ENCODE data around the gene LACRT. TPM values are rescaled to one million over a fixed set of nuclear protein-coding genes. Genes with fewer than 3 reads are reported as not detected.

LACRT gene
- total RNA-seq, 2 donors from 2014 or later = not detected

GRCh38 chr12:54628186-54628846, 6.4 kb downstream of the LACRT start:
- no peak for ATAC-seq (ENCODE audit: insufficient number of reproducible peaks, low FRiP score, low read depth)
- no peak for DNase-seq (ENCODE audit: low spot score)
- Histone ChIP-seq H3K27me3 (replicated peaks; ENCODE audit: insufficient read depth) (no peaks in the 10 kb centered on the region), H3K36me3 (no peaks in the 10 kb centered on the region), H3K4me1 (ENCODE audit: control insufficient read depth in 1 of 2, low read depth in 2 of 2) (no peaks in the 10 kb centered on the region), H3K9me3 (no peaks in the 10 kb centered on the region), H3K27ac (no peak overlapping the region), H3K4me3 (no peak overlapping the region)
- TF ChIP-seq CTCF (IDR thresholded peaks at IDR 0.05) = no peak

DNA sequence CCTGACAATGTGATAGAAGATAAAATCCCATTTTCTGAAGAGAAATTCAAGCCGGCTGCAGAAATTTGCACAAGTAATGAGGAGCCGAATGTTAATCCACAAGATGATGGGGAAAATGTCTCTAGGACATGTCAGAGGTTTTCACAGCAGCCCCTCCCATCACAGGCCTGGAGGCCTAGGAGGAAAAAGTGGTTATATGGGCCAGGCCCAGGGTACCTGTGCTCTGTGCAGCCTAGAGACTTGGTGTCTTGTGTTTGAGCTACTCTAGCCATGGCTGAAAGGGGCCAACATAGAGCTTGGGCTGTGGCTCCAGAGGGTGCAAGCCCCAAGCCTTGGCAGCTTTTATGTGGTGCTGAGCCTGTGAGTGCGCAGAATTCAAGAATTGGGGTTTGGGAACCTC, 7.4 kb downstream of the LACRT start:
- no peaks in the 10 kb centered on the region for H3K9me3 ChIP-seq
- no peak overlapping the region for H3K4me3 ChIP-seq
- ATAC-seq (ENCODE audit: insufficient number of reproducible peaks, low FRiP score, low read depth) (no peak), DNase-seq (ENCODE audit: low spot score) (no peak)
- H3K27ac ChIP-seq = no peak overlapping the region
- no peaks in the 10 kb centered on the region for H3K36me3 ChIP-seq
- TF ChIP-seq CTCF (IDR thresholded peaks at IDR 0.05) = no peak
- no peaks in the 10 kb centered on the region for H3K27me3 ChIP-seq (replicated peaks; ENCODE audit: insufficient read depth)
- H3K4me1 ChIP-seq (ENCODE audit: control insufficient read depth in 1 of 2, low read depth in 2 of 2) = no peaks in the 10 kb centered on the region

GRCh38 chr12:54625598-54625997, 9.1 kb downstream of the LACRT start:
- no peak for DNase-seq (ENCODE audit: low spot score)
- Histone ChIP-seq H3K9me3 (no peaks in the 10 kb centered on the region), H3K36me3 (no peaks in the 10 kb centered on the region), H3K4me3 (no peak overlapping the region), H3K27me3 (replicated peaks; ENCODE audit: insufficient read depth) (no peaks in the 10 kb centered on the region), H3K27ac (no peak overlapping the region), H3K4me1 (ENCODE audit: control insufficient read depth in 1 of 2, low read depth in 2 of 2) (no peaks in the 10 kb centered on the region)
- ATAC-seq (ENCODE audit: insufficient number of reproducible peaks, low FRiP score, low read depth) = no peak
- TF ChIP-seq CTCF (IDR thresholded peaks at IDR 0.05) = no peak

DNA sequence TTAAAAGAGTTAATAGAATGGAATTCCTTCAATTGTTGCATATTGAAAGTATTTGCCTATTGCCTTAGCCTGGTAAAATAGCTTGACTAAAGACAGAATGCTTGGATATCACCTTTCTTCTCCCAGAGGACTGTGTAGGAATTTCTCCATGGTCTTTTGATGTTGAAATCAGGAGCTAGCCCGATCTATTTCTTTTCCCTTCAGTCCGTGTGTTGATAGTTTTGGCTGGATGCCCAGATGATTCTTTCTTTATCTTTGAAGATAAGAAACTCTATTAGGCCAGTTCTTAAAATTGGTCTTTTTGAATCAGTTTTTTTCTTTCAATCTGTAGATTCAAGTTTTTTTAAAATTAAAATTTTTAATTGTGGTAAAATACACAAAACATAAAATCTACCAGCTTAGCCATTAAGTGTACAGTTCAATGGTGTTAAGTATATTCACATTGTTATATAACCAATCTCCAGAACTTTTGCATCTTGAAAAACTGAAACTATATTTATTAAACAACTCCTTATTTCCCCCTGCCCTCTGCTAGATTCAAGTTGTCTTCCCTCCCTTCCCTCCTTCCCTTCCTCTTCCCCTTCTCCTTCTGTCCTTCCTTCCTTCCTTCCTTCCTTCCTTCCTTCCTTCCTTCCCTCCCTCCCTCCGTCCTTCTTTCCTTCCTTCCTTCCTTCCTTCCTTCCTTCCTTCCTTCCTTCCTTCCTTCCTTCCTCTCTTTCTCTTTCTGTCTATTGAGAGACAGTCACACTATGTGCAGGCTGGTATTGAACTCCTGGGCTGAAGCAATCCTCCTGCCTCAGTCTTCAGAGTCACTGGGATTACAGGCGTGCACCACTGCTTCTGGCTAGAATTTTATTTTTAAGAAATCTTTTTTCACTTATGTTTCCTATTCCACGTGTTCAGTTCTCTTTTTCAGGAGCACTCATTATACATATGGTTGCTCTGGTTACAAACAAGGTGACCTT, 10.1 kb downstream of the LACRT start:
- Histone ChIP-seq H3K27ac (no peak overlapping the region), H3K36me3 (no peaks in the 10 kb centered on the region), H3K27me3 (replicated peaks; ENCODE audit: insufficient read depth) (no peaks in the 10 kb centered on the region), H3K4me3 (no peak overlapping the region), H3K4me1 (ENCODE audit: control insufficient read depth in 1 of 2, low read depth in 2 of 2) (no peaks in the 10 kb centered on the region), H3K9me3 (no peaks in the 10 kb centered on the region)
- DNase-seq (ENCODE audit: low spot score) (no peak), ATAC-seq (ENCODE audit: insufficient number of reproducible peaks, low FRiP score, low read depth) (no peak)
- no peak for TF ChIP-seq CTCF (IDR thresholded peaks at IDR 0.05)

GRCh38 chr12:54622463-54623183, 12.1 kb downstream of the LACRT start:
- Histone ChIP-seq H3K36me3 (no peaks in the 10 kb centered on the region), H3K4me1 (ENCODE audit: control insufficient read depth in 1 of 2, low read depth in 2 of 2) (peaks cover 3 to 6% of the 10 kb centered on the region in 2 donors), H3K4me3 (no peak overlapping the region), H3K9me3 (no peaks in the 10 kb centered on the region), H3K27me3 (replicated peaks; ENCODE audit: insufficient read depth) (no peaks in the 10 kb centered on the region), H3K27ac (no peak overlapping the region)
- no peak for TF ChIP-seq CTCF (IDR thresholded peaks at IDR 0.05)
- no peak for DNase-seq (ENCODE audit: low spot score)
- ATAC-seq (ENCODE audit: insufficient number of reproducible peaks, low FRiP score, low read depth) = no peak

Data from thoracic aorta (tissue), 2 donors.